Measurements from ENCODE around the gene CPN2.

Gene CPN2

GRCh38 chr3:194375473-194376240 is 24.5 kb upstream of the CPN2 start:
- no peak overlapping the region for H3K4ac ChIP-seq (ENCODE audit: low read depth in 1 of 2, low read length in 2 of 2)
- no peak overlapping the region for H3K23ac ChIP-seq (ENCODE audit: low read length in 2 of 2)
- peak overlapping the region; percentile 50 for H2BK15ac ChIP-seq (ENCODE audit: low read depth, poor library complexity, severe bottlenecking)
- H4K8ac ChIP-seq (ENCODE audit: low read length), result peak overlapping the region; percentile 79
- no peak overlapping the region for H3K4me3 ChIP-seq (ENCODE audit: insufficient read depth in 1 of 2, low read depth in 1 of 2, low read length in 2 of 2)
- no peaks in the 10 kb centered on the region for H3K4me1 ChIP-seq (ENCODE audit: control insufficient read depth, insufficient read depth, low read depth, low read length)
- no peak overlapping the region for H3K9ac ChIP-seq (ENCODE audit: low read length)
- no peaks in the 10 kb centered on the region for H3K9me3 ChIP-seq (ENCODE audit: control insufficient read depth, low read length)
- peak; percentile 67 for DNase-seq
- H3K4me2 ChIP-seq (ENCODE audit: low read length, poor library complexity, severe bottlenecking), result peak overlapping the region; percentile 20
- H3K18ac ChIP-seq (ENCODE audit: low read depth in 1 of 2, low read length in 2 of 2), result peak overlapping the region; percentile 49 to 67
- H4K91ac ChIP-seq (ENCODE audit: low read length), result peak overlapping the region; percentile 31
- no peaks in the 10 kb centered on the region for H3K79me1 ChIP-seq (replicated peaks; ENCODE audit: low read length, poor library complexity, severe bottlenecking)
- H3K27me3 ChIP-seq (ENCODE audit: control insufficient read depth in 1 of 2, insufficient read depth in 1 of 2, low read length in 2 of 2), result peaks cover 34 to 42% of the 10 kb centered on the region in 2 experiments
- no peak overlapping the region for H2AK5ac ChIP-seq (ENCODE audit: low read length, severe bottlenecking)
- no peak overlapping the region for H3K14ac ChIP-seq (ENCODE audit: low read length in 2 of 2)
- no peaks in the 10 kb centered on the region for H3K36me3 ChIP-seq (ENCODE audit: control insufficient read depth in 1 of 2, insufficient read depth in 2 of 2, low read depth in 1 of 2, low read length in 2 of 2)
- no peak overlapping the region for H3K27ac ChIP-seq (ENCODE audit: low read length, poor library complexity, severe bottlenecking)
- H2BK5ac ChIP-seq (ENCODE audit: low read depth, low read length, poor library complexity, severe bottlenecking), result no peak overlapping the region
- H2BK12ac ChIP-seq (ENCODE audit: low read length in 2 of 2), result no peak overlapping the region
- H2AFZ ChIP-seq (ENCODE audit: low read depth, low read length), result peak overlapping the region; percentile 43
- H2BK120ac ChIP-seq (ENCODE audit: low read depth, low read length), result no peak overlapping the region
- WGBS, result 45% methylated on average over 13 of the region's 15 CpGs

DNA sequence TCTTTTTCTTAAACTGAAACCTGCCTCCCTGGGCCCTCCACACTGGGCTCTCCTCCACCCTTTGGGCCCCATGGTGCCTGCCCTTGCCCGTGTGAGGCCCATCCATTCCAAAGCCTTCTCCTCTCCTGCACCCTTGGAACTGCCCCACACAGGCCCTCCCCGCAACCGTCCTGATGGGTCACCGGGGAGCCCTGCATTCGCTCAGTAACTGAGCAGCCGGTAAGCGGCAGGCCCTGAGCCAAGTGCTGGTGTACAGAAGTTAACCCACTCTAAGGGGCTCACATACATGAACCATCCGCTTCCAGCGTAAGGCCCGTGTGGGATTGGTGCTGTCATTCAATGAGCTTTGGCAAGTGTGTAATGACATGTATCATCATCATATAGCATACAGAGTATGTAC is 23.8 kb upstream of the CPN2 start:
- Histone ChIP-seq H2BK12ac (ENCODE audit: low read length in 2 of 2) (no peak overlapping the region), H2AFZ (ENCODE audit: low read depth, low read length) (no peak overlapping the region), H3K4ac (ENCODE audit: low read depth in 1 of 2, low read length in 2 of 2) (no peak overlapping the region), H3K4me1 (ENCODE audit: control insufficient read depth, insufficient read depth, low read depth, low read length) (no peaks in the 10 kb centered on the region), H3K4me3 (ENCODE audit: insufficient read depth in 1 of 2, low read depth in 1 of 2, low read length in 2 of 2) (no peak overlapping the region), H3K79me1 (replicated peaks; ENCODE audit: low read length, poor library complexity, severe bottlenecking) (no peaks in the 10 kb centered on the region), H3K23ac (ENCODE audit: low read length in 2 of 2) (no peak overlapping the region), H2AK5ac (ENCODE audit: low read length, severe bottlenecking) (no peak overlapping the region), H2BK5ac (ENCODE audit: low read depth, low read length, poor library complexity, severe bottlenecking) (no peak overlapping the region), H3K9me3 (ENCODE audit: control insufficient read depth, low read length) (no peaks in the 10 kb centered on the region), H3K9ac (ENCODE audit: low read length) (no peak overlapping the region), H3K14ac (ENCODE audit: low read length in 2 of 2) (no peak overlapping the region), H2BK120ac (ENCODE audit: low read depth, low read length) (no peak overlapping the region), H2BK15ac (ENCODE audit: low read depth, poor library complexity, severe bottlenecking) (no peak overlapping the region), H3K4me2 (ENCODE audit: low read length, poor library complexity, severe bottlenecking) (no peak overlapping the region), H3K18ac (ENCODE audit: low read depth in 1 of 2, low read length in 2 of 2) (no peak overlapping the region), H3K27ac (ENCODE audit: low read length, poor library complexity, severe bottlenecking) (no peak overlapping the region), H4K91ac (ENCODE audit: low read length) (no peak overlapping the region), H3K36me3 (ENCODE audit: control insufficient read depth in 1 of 2, insufficient read depth in 2 of 2, low read depth in 1 of 2, low read length in 2 of 2) (no peaks in the 10 kb centered on the region), H3K27me3 (ENCODE audit: control insufficient read depth in 1 of 2, insufficient read depth in 1 of 2, low read length in 2 of 2) (peaks cover 33 to 38% of the 10 kb centered on the region in 2 experiments), H4K8ac (ENCODE audit: low read length) (no peak overlapping the region)
- no peak for DNase-seq
- WGBS, result 88% methylated on average over 7 of the region's 10 CpGs

DNA sequence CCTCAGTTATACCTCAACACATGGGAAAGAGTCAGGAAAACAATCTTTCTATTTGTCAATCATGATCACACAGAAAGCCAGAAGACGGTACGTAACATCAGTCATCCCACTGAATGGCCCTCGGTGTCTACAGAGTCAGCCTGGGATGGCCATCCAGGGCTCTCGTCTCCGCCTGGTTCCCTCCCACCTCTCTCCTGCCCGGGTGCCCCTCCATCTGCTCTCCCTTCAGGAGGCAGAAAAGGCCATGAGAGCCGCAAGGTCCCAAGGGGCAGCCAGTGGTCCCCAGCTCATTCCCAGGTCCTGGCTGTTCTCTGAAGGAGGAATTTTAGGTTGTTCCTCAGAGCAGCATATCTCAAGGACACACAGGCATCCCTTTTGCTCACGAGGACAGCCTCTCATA is 22.8 kb upstream of the CPN2 start:
- no peak overlapping the region for H2BK15ac ChIP-seq (ENCODE audit: low read depth, poor library complexity, severe bottlenecking)
- no peak overlapping the region for H3K4me2 ChIP-seq (ENCODE audit: low read length, poor library complexity, severe bottlenecking)
- H3K9me3 ChIP-seq (ENCODE audit: control insufficient read depth, low read length), result no peaks in the 10 kb centered on the region
- DNase-seq, result no peak
- no peak overlapping the region for H3K4ac ChIP-seq (ENCODE audit: low read depth in 1 of 2, low read length in 2 of 2)
- H4K91ac ChIP-seq (ENCODE audit: low read length), result no peak overlapping the region
- no peak overlapping the region for H3K23ac ChIP-seq (ENCODE audit: low read length in 2 of 2)
- no peaks in the 10 kb centered on the region for H3K36me3 ChIP-seq (ENCODE audit: control insufficient read depth in 1 of 2, insufficient read depth in 2 of 2, low read depth in 1 of 2, low read length in 2 of 2)
- no peak overlapping the region for H3K18ac ChIP-seq (ENCODE audit: low read depth in 1 of 2, low read length in 2 of 2)
- H2AFZ ChIP-seq (ENCODE audit: low read depth, low read length), result no peak overlapping the region
- H3K79me1 ChIP-seq (replicated peaks; ENCODE audit: low read length, poor library complexity, severe bottlenecking), result no peaks in the 10 kb centered on the region
- no peak overlapping the region for H3K4me3 ChIP-seq (ENCODE audit: insufficient read depth in 1 of 2, low read depth in 1 of 2, low read length in 2 of 2)
- peaks cover 5% of the 10 kb centered on the region for H3K4me1 ChIP-seq (ENCODE audit: control insufficient read depth, insufficient read depth, low read depth, low read length)
- no peak overlapping the region for H2BK120ac ChIP-seq (ENCODE audit: low read depth, low read length)
- H2AK5ac ChIP-seq (ENCODE audit: low read length, severe bottlenecking), result no peak overlapping the region
- H2BK5ac ChIP-seq (ENCODE audit: low read depth, low read length, poor library complexity, severe bottlenecking), result no peak overlapping the region
- H2BK12ac ChIP-seq (ENCODE audit: low read length in 2 of 2), result peak overlapping the region in 1 of 2 experiments; percentile 15
- 67% methylated on average over 8 of the region's 8 CpGs for WGBS
- no peak overlapping the region for H3K14ac ChIP-seq (ENCODE audit: low read length in 2 of 2)
- H3K27ac ChIP-seq (ENCODE audit: low read length, poor library complexity, severe bottlenecking), result no peak overlapping the region
- no peak overlapping the region for H4K8ac ChIP-seq (ENCODE audit: low read length)
- H3K9ac ChIP-seq (ENCODE audit: low read length), result no peak overlapping the region
- H3K27me3 ChIP-seq (ENCODE audit: control insufficient read depth in 1 of 2, insufficient read depth in 1 of 2, low read length in 2 of 2), result peaks cover 38 to 40% of the 10 kb centered on the region in 2 experiments

- H3K18ac ChIP-seq (ENCODE audit: low read depth in 1 of 2, low read length in 2 of 2), result no peak overlapping the region
- WGBS, result 95% methylated on average over 12 of the region's 14 CpGs
- H3K9me3 ChIP-seq (ENCODE audit: control insufficient read depth, low read length), result no peaks in the 10 kb centered on the region
- no peak for DNase-seq
- H3K4me2 ChIP-seq (ENCODE audit: low read length, poor library complexity, severe bottlenecking), result no peak overlapping the region
- H2BK12ac ChIP-seq (ENCODE audit: low read length in 2 of 2), result no peak overlapping the region
- H2AFZ ChIP-seq (ENCODE audit: low read depth, low read length), result no peak overlapping the region
- no peak overlapping the region for H2BK5ac ChIP-seq (ENCODE audit: low read depth, low read length, poor library complexity, severe bottlenecking)
- H3K4ac ChIP-seq (ENCODE audit: low read depth in 1 of 2, low read length in 2 of 2), result no peak overlapping the region
- no peaks in the 10 kb centered on the region for H3K36me3 ChIP-seq (ENCODE audit: control insufficient read depth in 1 of 2, insufficient read depth in 2 of 2, low read depth in 1 of 2, low read length in 2 of 2)
- H3K27ac ChIP-seq (ENCODE audit: low read length, poor library complexity, severe bottlenecking), result no peak overlapping the region
- H2BK120ac ChIP-seq (ENCODE audit: low read depth, low read length), result no peak overlapping the region
- no peak overlapping the region for H3K4me3 ChIP-seq (ENCODE audit: insufficient read depth in 1 of 2, low read depth in 1 of 2, low read length in 2 of 2)
- H3K23ac ChIP-seq (ENCODE audit: low read length in 2 of 2), result no peak overlapping the region
- H3K27me3 ChIP-seq (ENCODE audit: control insufficient read depth in 1 of 2, insufficient read depth in 1 of 2, low read length in 2 of 2), result peaks cover 40 to 42% of the 10 kb centered on the region in 2 experiments
- H4K91ac ChIP-seq (ENCODE audit: low read length), result no peak overlapping the region
- peaks cover 7% of the 10 kb centered on the region for H3K4me1 ChIP-seq (ENCODE audit: control insufficient read depth, insufficient read depth, low read depth, low read length)
- no peaks in the 10 kb centered on the region for H3K79me1 ChIP-seq (replicated peaks; ENCODE audit: low read length, poor library complexity, severe bottlenecking)
- no peak overlapping the region for H3K14ac ChIP-seq (ENCODE audit: low read length in 2 of 2)
- H2BK15ac ChIP-seq (ENCODE audit: low read depth, poor library complexity, severe bottlenecking), result no peak overlapping the region
- no peak overlapping the region for H2AK5ac ChIP-seq (ENCODE audit: low read length, severe bottlenecking)
- no peak overlapping the region for H3K9ac ChIP-seq (ENCODE audit: low read length)
- no peak overlapping the region for H4K8ac ChIP-seq (ENCODE audit: low read length)
Measured at GRCh38 chr3:194373028-194373427, 21.9 kb upstream of the CPN2 start.

All from mesenchymal stem cell (in vitro differentiated cells and primary cell).